HS-27A (cell line): ENCODE results near the gene HSPA1A.

Source experiments
- DNase-seq: peaks from one replicate; pipeline ENCODE4 v3.0.0-alpha.2; 2012; ENCODE audit warnings: low read depth, missing footprints

The HSPA1A gene

DNA sequence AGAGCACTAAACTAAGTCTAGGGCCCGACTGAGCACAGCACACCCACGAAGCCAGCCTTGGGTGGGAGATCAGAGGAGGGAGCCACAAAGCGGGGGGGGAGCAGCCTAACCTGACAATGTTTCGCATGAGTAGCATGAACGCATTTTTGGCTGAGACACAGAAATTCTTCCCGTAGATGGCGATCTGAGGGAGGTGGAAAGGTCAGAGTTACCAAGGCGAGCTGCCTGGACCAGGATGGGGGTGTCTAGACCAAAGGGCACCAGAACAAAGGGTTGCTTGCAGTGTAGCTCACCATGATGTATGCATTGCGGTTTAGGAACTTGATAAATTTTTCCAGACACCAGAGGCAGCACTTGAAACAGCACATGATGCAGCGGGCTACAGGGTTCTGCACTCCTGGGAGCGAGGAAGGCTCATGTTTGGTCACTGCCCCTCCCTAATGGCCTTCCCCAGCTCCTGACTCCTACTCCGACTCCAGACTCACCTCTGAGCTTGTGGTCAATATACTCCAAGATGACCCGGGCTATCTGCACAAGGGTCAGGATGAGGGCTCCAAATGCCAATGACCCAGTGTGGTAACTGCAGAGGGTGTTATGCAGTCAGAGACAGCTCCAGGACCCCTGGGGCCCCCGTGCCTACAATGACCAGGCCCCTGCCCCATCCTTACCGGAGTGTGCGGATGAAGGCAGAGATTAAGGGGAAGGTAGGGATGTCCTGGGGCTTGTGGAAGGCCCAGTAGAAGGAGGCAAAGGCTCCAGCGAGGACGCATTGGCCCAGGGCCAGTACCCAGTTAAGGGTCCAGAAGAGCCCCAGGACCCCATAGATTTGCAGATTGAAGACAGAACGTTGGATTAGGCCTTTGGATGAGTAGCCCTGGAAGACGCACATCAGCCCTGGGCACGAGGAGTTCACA lies 50.1 kb downstream of the HSPA1A start:
- DNase-seq: no peak
